Measurements from ENCODE around the gene PCSK7. TPM values are rescaled to one million over a fixed set of nuclear protein-coding genes. Genes with fewer than 3 reads are reported as not detected.

PCSK7 gene
- total RNA-seq, 2 experiments from 2014 or later, result 229 to 247 TPM

- Histone ChIP-seq H3K4me3 (ENCODE audit: low read length) (no peak overlapping the region), H3K36me3 (ENCODE audit: insufficient read depth, low read length) (peaks cover 32% of the 10 kb centered on the region), H3K27ac (ENCODE audit: low read depth in 1 of 2, low read length in 2 of 2) (no peak overlapping the region), H3K9me3 (ENCODE audit: control insufficient read depth in 1 of 2, insufficient read depth in 1 of 2, low read length in 2 of 2) (no peaks in the 10 kb centered on the region), H3K4me1 (ENCODE audit: insufficient read depth, low read length) (no peaks in the 10 kb centered on the region), H3K27me3 (ENCODE audit: control insufficient read depth in 1 of 2, insufficient read depth in 2 of 2, low read length in 2 of 2) (no peaks in the 10 kb centered on the region)
- Mint-ChIP-seq H3K36me3 (ENCODE audit: low read depth) (peaks cover 29% of the 10 kb centered on the region), H3K4me3 (no peak overlapping the region), H3K27me3 (no peaks in the 10 kb centered on the region), H3K4me1 (ENCODE audit: low read depth) (peaks cover 5% of the 10 kb centered on the region), H3K27ac (peak overlapping the region; percentile 58), H3K9me3 (no peaks in the 10 kb centered on the region)
- ATAC-seq (ENCODE audit: poor library complexity) (no peak), DNase-seq (no peak)
- no peak for TF ChIP-seq CTCF (IDR thresholded peaks at IDR 0.05)
- CTCF ChIA-PET, result no interaction called here
- POLR2A ChIA-PET, result interaction anchor here (1.2 to 1.4 kb wide), 2 partner anchors 25 to 29 kb away, joined by 3 read pairs; partner anchors contain the start of genes PCSK7 and SIDT2
- intact Hi-C loops (cut with DNase I, micrococcal nuclease), result no loop called here
Observed at GRCh38 chr11:117203069-117203407, 28.8 kb downstream of the PCSK7 start.

- H3K27ac Mint-ChIP-seq, result peak overlapping the region; percentile 24
Observed at GRCh38 chr11:117202386-117203068, 29.3 kb downstream of the PCSK7 start.

GRCh38 chr11:117201658-117202305 is 30.1 kb downstream of the PCSK7 start:
- CTCF ChIA-PET, result interaction anchor here (0.6 kb wide), 1 partner anchor 21 kb away, joined by 3 read pairs; no protein-coding TSS in a partner anchor

More at GRCh38 chr11:117202386-117203068, 29.3 kb downstream of the PCSK7 start:
- Histone ChIP-seq H3K4me1 (ENCODE audit: insufficient read depth, low read length) (no peaks in the 10 kb centered on the region), H3K27me3 (ENCODE audit: control insufficient read depth in 1 of 2, insufficient read depth in 2 of 2, low read length in 2 of 2) (no peaks in the 10 kb centered on the region), H3K4me3 (ENCODE audit: low read length) (no peak overlapping the region), H3K9me3 (ENCODE audit: control insufficient read depth in 1 of 2, insufficient read depth in 1 of 2, low read length in 2 of 2) (no peaks in the 10 kb centered on the region), H3K27ac (ENCODE audit: low read depth in 1 of 2, low read length in 2 of 2) (no peak overlapping the region), H3K36me3 (ENCODE audit: insufficient read depth, low read length) (peaks cover 32% of the 10 kb centered on the region)
- DNase-seq, result no peak
- ATAC-seq (ENCODE audit: poor library complexity), result no peak
- no peaks in the 10 kb centered on the region for H3K9me3 Mint-ChIP-seq
- H3K27me3 Mint-ChIP-seq, result no peaks in the 10 kb centered on the region
- H3K4me3 Mint-ChIP-seq, result no peak overlapping the region
- peaks cover 6% of the 10 kb centered on the region for H3K4me1 Mint-ChIP-seq (ENCODE audit: low read depth)
- peaks cover 29% of the 10 kb centered on the region for H3K36me3 Mint-ChIP-seq (ENCODE audit: low read depth)
- no peak for TF ChIP-seq CTCF (IDR thresholded peaks at IDR 0.05)
- CTCF ChIA-PET, result interaction anchor here (0.6 kb wide), 1 partner anchor 21 kb away, joined by 3 read pairs; no protein-coding TSS in a partner anchor
- intact Hi-C loops (cut with DNase I, micrococcal nuclease), result no loop called here
- POLR2A ChIA-PET, result interaction anchor here (1.2 to 1.4 kb wide), 2 partner anchors 24 to 29 kb away, joined by 3 read pairs; partner anchors contain the start of genes PCSK7 and SIDT2

More at GRCh38 chr11:117201658-117202305, 30.1 kb downstream of the PCSK7 start:
- peaks cover 32% of the 10 kb centered on the region for H3K36me3 ChIP-seq (ENCODE audit: insufficient read depth, low read length)
- intact Hi-C loops (cut with DNase I, micrococcal nuclease), result no loop called here
- Mint-ChIP-seq H3K36me3 (ENCODE audit: low read depth) (peaks cover 29% of the 10 kb centered on the region), H3K4me1 (ENCODE audit: low read depth) (peaks cover 6% of the 10 kb centered on the region), H3K27me3 (no peaks in the 10 kb centered on the region), H3K9me3 (no peaks in the 10 kb centered on the region), H3K4me3 (no peak overlapping the region), H3K27ac (no peak overlapping the region)
- TF ChIP-seq CTCF (IDR thresholded peaks at IDR 0.05), result no peak
- H3K27me3 ChIP-seq (ENCODE audit: control insufficient read depth in 1 of 2, insufficient read depth in 2 of 2, low read length in 2 of 2), result no peaks in the 10 kb centered on the region
- no peaks in the 10 kb centered on the region for H3K9me3 ChIP-seq (ENCODE audit: control insufficient read depth in 1 of 2, insufficient read depth in 1 of 2, low read length in 2 of 2)
- DNase-seq (no peak), ATAC-seq (ENCODE audit: poor library complexity) (no peak)
- POLR2A ChIA-PET, result interaction anchor here (0.8 to 1.4 kb wide), 2 partner anchors 22 to 30 kb away, joined by 3 read pairs; partner anchors contain the start of gene PCSK7
- no peak overlapping the region for H3K4me3 ChIP-seq (ENCODE audit: low read length)
- H3K27ac ChIP-seq (ENCODE audit: low read depth in 1 of 2, low read length in 2 of 2), result no peak overlapping the region
- no peaks in the 10 kb centered on the region for H3K4me1 ChIP-seq (ENCODE audit: insufficient read depth, low read length)
